NCI-H1105 treated with DMSO at 0.1 percent for 48 hours (cell line): ENCODE results near the gene P3H3.
A peak's percentile ranks its signal among the peaks of the same experiment; 100 is the strongest.

ENCODE experiments used
- DNase-seq: peaks from one replicate; lab custom pipeline; 2025; lab: John Stamatoyannopoulos, UW

P3H3 gene

DNA sequence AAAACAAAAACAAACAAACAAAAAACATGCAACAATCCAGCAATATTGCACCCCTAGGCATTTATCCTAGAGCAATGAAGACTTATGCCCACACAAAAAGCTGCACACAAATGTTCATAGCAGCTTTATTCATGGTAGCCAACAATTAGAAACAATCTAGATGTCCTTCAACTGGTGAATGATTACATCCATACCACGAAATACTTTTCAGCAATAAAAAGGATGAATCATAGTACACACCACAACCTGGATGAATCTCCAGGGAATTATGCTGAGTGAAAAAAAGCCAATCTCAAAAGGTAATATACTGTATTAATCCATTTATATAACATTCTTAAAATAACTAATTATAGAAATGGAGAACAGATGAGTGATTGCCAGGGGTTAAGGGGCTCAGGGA, 21.0 kb upstream of the P3H3 start:
- no peak for DNase-seq

DNA sequence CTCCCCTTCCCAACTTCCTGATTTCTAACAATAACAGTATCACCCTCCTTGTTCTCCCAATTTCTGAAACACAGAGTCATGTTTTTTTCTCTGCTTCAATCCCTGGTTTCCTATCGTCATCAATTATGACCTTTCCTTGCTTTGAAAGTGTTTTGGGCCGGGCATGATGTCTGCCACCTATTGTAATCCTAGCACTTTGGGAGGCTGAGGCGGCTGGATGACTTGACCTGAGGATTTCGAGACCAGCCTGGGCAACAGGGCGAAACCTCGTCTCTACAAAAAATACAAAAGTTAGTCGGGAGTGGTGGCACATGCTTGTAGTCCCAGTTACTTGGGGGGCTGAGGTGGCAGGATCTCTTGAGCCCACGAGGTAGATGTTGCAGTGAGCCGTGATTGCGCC, 19.2 kb upstream of the P3H3 start:
- DNase-seq = no peak

DNA sequence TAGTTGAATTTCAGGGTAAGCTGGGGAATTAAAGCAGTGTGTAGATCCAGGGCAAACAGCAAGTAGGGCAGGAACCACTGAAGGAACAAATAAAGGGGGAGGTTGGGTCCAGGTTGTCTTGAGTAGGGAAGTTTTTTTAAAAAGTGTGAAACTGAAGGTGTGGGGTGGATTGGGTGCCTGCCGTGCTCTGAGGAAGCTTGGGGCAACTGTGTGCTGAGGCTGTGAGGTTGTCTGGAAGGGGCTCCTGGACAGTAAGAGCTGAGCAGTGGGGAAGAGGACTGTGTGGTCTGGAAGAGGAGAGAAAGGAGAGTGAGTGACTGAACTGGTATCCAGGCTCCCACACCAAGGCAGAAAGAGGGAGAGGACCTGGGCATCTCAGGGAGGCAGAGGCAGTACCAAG, 17.4 kb upstream of the P3H3 start:
- no peak for DNase-seq

DNA sequence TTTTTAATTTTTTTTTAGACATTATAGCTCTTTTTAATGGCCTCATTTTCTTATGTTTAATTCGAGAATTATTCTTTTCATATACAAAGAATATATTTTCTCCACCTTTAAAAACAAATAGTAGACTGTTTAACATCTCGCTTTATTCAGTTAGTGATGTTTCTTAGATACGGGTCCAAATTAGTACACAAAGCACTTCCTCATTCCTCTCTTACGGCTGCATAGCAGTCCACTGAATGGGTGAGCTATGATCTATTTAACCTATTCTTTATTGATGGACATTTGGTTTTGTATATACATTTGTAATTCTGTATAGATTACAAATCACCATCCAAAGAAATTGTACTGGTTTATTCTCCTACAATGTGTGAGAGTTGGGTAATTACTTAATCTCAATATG, 14.8 kb upstream of the P3H3 start:
- DNase-seq = no peak

DNA sequence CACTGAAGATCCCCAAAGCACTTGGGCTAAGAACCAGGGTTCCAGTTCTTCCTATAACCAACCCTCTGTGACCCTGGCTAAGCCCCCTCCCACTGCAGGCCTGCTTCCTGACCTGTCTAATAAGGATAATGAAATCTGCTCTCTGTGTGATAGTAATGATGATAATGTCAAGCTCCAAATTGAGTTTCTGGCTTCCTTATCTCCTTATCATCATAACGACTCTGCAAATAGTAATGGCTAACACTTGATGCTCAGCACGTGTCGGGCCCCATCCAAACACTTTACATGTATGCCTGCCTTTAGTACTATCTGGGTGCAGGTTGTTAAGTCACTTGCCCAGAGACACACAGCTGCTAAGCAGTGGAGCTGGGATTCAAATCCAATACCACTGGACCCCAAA, 11.6 kb upstream of the P3H3 start:
- no peak for DNase-seq

DNA sequence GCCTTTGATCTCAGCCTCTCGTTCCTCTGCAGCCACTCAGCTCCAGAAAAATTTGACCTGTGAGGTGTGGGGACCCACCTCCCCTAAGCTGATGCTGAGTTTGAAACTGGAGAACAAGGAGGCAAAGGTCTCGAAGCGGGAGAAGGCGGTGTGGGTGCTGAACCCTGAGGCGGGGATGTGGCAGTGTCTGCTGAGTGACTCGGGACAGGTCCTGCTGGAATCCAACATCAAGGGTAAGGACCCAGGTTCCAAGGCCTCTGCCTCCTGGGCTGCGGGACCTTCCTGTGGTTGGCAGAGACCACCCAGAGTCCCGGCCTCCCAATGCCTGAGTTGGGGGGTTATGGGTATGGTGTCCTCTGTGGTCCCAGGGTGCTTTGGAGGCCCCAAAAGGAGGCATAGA, 11.1 kb upstream of the P3H3 start:
- no peak for DNase-seq

DNA sequence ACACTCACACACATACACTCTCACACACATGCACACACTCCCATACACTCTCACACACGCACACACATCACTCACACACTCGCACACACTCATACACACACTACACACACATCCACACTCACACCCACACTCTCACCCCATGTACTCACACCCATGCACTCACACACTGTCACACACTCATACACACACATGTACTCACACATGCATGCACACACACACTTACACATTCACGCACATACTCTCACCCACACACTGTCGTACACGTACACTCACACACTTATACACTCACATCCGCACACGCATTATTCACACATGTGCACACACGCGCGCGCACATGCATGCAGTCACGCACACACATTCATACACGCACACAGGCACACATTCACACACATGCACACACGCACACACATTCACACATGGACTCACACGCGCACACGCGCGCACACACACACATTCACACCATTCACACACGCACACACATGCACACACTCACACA, 10.5 kb upstream of the P3H3 start:
- no peak for DNase-seq

DNA sequence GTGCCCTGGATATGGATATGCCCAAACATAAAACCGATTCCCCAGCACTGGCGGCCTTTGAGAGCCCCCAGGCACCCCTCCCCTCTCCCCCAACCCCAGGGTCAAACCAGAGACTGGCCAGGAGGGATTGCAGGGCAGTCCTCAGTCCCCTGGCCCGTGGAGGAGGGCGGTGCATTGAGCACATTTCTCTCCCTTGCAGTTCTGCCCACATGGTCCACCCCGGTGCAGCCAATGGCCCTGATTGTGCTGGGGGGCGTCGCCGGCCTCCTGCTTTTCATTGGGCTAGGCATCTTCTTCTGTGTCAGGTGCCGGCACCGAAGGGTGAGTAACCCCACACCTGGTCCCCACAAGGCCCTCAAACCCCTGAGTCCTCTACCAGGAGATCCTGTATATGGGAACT, 10.0 kb upstream of the P3H3 start:
- no peak for DNase-seq

DNA sequence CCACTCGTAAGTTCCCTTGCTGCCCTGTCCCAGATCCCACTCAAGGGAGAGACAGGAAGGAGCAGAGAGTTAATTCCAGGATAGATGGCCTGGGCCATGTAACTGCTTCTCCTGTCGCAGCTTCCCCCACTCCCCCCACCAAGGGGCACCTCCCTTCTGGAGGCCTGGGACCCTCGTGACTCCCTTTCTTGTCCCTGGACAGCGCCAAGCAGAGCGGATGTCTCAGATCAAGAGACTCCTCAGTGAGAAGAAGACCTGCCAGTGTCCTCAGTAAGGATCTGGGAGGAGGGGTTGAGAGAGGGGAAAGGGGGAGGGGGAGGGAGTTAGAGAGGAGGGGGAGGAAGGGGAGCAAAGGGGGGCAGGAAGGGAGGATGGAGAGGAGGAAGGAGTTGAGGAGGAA, 9.6 kb upstream of the P3H3 start:
- DNase-seq = no peak

DNA sequence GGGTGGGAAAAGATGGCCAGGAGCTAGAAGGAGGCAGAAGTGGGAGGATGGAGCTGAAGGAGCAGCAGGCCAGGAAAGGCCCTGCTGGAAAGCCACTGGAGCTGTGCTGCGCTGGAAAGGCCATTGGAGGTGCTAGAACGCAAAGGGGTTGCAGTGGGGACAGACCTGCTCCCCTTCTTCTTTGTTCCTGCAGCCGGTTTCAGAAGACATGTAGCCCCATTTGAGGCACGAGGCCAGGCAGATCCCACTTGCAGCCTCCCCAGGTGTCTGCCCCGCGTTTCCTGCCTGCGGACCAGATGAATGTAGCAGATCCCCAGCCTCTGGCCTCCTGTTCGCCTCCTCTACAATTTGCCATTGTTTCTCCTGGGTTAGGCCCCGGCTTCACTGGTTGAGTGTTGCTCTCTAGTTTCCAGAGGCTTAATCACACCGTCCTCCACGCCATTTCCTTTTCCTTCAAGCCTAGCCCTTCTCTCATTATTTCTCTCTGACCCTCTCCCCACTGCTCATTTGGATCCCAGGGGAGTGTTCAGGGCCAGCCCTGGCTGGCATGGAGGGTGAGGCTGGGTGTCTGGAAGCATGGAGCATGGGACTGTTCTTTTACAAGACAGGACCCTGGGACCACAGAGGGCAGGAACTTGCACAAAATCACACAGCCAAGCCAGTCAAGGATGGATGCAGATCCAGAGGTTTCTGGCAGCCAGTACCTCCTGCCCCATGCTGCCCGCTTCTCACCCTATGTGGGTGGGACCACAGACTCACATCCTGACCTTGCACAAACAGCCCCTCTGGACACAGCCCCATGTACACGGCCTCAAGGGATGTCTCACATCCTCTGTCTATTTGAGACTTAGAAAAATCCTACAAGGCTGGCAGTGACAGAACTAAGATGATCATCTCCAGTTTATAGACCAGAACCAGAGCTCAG, 8.8 kb upstream of the P3H3 start:
- no peak for DNase-seq

DNA sequence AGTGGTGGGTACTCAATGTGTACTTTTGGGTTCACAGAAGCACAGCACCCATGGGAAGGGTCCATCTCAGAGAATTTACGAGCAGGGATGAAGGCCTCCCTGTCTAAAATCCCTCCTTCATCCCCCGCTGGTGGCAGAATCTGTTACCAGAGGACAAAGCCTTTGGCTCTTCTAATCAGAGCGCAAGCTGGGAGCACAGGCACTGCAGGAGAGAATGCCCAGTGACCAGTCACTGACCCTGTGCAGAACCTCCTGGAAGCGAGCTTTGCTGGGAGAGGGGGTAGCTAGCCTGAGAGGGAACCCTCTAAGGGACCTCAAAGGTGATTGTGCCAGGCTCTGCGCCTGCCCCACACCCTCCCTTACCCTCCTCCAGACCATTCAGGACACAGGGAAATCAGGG, 8.0 kb upstream of the P3H3 start:
- DNase-seq = no peak

DNA sequence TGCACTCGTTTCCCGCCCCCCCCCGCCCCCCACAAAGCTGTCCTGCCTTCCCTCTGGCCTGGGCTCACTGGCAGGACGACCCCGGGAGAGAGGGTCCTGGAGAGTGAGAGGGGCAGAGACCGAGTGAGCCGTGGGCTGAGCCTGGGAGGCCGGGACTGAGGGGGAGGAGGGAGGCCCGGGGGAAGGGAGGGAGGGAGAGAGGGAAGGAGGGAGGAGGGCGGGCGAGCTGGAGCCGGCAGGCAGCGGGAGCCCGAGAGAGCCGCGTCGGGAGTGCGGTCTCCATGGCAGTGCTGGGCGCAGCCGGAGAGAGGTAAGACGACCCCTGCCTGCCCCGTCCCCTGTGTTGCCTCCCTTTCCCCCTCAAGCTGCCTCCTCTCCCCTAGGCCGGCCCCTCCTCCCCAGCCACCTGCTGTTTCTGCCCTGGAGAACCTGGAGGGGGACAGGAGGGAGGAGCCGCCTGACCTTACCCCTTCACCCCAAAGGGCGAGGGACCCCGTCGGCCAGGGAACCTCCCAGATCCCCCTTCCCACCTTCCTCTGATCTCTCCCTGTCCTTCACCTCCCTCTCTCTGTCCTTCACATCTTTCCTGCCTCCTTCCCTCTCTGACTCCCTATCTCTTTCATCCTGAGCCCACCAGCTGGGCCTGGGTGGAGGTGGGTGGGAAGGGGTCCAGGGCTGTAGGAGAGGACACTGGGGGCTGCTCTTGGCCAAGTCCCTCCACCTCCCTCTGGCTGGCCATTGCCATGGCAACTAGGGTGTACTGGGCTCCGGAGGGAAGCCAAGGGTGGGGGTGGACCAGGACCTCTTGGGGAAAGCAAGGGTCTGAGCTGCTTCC, 6.4 kb upstream of the P3H3 start, which contains the start of gene GPR162:
Gene GPR162 (plus strand): TSS at position 231 of the 835 bp plus-strand sequence. CDS start 2,078 bp downstream, outside the sequence.
- DNase-seq = peak; percentile 70

DNA sequence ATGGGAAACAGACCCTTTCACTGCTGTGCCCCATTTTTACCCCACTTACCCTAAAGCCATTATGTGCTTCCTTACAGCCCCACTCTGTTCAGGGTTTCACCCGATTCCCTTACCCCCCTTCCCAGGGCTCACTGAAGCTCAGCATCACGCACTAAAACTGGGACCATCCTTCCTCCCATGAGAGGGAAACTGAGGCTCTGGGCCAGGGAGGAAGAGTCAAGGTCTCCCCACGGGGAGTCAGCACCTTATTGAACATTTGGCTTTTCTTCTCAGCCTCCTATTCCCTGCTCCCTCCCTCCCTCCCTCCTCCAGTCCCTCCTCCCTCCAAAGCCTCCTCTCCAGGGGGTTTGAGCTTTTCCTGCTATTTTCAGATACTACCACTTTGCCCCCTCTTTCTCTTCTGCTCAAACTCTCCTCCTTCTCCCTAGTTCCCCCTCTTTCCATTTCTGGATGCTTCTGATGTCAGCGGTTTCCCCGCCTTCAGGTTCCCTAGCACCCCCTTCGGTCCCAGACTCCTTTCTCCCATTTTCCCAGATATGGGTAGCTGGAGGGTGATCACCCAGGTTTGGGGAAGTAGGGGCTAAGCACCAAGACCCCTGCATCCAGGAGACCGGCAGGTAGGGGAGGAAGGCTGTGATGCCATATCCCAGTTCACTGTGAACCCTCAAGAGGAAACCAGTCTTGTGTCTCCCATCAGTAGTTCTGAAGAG, 5.6 kb upstream of the P3H3 start:
- no peak for DNase-seq

DNA sequence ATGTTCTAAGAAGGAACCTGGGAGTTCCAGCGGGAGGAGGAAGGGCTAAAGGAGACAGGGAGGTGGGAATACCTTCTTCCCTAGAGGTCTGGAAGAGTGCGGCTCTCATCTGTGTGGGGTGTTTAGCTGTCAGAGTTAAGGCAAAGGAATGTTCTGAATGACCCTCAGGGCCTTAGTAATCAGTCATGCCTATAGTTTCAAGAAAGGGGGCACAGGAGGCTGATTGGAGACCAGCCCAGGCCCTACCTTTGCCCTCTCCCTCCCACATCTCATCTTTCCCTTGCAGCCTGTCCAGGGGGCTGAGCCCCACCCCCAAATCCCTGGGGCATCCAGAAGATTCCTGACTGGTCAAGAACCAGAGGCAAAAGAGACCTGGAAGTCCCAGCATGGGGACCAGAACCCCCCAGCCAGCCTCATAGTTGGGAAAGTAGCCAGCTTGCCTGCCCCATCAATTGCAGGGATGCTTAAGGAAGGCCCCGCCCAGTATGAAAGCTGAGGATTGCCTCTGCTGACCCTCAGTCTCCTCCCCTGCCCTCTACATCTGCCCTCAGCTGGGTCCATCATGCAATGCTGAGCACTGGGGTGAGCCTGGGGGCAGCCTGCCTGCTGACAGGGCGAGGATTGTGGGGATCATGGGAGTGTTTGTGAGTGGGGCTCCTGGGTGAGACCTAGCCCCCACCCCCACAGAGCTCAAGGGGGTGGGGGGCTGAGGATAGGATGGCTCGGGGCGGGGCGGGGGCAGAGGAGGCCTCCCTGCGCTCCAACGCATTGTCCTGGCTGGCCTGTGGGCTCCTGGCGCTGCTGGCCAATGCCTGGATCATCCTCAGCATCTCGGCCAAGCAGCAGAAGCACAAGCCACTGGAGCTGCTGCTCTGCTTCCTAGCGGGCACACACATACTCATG, 4.8 kb upstream of the P3H3 start:
- no peak for DNase-seq

DNA sequence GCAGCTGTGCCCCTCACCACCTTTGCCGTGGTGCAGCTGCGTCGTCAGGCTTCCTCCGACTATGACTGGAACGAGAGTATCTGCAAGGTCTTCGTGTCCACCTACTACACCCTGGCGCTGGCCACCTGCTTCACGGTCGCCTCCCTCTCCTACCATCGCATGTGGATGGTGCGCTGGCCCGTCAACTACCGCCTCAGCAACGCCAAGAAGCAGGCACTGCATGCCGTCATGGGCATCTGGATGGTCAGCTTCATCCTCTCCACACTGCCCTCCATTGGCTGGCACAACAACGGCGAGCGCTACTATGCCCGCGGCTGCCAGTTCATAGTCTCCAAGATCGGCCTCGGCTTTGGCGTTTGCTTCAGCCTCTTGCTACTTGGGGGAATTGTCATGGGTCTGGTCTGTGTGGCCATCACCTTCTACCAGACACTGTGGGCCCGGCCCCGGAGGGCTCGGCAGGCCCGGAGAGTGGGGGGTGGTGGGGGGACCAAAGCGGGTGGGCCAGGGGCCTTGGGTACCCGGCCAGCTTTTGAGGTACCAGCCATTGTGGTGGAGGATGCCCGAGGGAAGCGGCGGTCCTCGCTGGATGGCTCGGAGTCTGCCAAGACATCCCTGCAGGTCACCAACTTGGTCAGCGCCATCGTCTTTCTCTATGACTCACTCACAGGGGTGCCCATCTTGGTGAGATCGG, 4.0 kb upstream of the P3H3 start:
- DNase-seq = no peak

DNA sequence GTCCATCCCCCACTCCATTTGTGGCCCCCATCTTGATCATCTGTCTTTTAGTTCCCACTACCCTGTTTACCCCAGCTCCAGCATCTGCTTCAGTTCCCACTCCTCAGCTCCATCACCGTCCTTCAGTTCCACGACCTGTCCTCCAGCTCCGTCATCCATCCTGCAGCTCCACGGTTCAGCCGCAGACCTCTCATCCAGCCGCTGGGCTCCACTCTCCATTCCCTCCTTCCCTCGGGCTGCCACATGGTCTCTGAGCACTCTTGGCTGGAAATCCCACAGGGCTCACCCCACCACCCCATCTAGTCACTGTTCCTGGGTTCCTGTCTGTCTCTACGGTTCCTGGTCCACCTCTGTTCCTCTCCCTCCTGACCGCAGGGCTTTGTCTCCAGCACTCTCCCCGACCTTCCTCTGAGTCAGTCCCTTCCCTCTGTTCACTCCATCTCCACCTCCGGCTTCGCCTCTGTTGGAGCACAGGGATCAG, 3.3 kb upstream of the P3H3 start:
- DNase-seq = no peak

DNA sequence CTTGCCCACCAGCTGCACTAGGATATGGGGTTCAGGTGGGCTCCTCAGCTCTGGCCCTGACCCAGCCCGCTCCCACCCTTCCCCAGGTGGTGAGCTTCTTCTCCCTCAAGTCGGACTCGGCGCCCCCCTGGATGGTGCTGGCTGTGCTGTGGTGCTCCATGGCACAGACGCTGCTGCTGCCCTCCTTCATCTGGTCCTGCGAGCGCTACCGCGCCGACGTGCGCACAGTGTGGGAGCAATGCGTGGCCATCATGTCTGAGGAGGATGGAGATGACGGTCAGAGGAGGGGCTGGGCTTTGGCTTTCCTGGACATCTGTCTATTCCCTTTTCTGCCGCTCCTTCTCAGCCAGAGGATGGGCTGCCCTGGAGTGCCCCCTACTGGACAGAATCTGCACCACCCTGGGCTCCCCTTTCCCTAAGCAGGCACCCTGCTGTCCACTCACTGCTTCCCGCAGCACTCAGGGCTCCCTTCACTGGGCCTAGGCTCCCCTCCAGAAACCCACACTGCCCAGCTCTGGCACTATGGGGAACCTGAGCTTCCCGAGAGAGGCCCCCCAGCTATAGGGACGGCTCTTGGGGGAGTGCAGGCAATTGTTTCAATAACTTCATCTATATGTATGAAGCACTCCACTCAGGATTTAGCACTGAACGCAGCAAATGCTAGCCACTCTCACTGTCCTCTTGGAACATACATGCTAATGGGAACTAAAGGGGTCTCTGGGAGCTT, 2.6 kb upstream of the P3H3 start:
- peak; percentile 58 for DNase-seq

DNA sequence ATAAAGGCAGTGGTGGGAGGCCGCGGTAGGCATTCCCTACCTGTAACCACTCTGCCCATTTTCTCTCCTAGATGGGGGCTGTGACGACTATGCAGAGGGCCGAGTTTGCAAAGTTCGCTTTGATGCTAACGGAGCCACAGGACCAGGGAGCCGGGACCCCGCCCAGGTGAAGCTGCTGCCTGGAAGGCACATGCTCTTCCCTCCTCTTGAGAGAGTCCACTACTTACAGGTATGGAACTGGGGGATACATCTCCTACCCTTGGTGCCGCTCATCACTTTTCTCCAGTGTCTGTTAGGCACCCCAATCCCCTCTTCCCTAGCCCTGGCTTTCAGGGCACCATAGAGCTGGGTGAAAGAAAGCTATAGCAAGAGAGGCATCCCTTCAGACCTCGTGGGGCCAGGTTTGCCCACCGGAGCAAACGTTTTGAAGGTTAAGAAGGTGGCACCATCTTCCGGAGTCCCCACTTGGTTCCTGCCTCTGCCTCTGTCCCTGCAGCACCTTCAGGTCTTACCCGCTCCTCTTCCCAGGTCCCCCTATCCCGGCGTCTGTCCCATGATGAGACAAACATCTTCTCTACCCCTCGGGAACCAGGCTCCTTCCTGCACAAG, 2.0 kb upstream of the P3H3 start:
- DNase-seq = no peak

DNA sequence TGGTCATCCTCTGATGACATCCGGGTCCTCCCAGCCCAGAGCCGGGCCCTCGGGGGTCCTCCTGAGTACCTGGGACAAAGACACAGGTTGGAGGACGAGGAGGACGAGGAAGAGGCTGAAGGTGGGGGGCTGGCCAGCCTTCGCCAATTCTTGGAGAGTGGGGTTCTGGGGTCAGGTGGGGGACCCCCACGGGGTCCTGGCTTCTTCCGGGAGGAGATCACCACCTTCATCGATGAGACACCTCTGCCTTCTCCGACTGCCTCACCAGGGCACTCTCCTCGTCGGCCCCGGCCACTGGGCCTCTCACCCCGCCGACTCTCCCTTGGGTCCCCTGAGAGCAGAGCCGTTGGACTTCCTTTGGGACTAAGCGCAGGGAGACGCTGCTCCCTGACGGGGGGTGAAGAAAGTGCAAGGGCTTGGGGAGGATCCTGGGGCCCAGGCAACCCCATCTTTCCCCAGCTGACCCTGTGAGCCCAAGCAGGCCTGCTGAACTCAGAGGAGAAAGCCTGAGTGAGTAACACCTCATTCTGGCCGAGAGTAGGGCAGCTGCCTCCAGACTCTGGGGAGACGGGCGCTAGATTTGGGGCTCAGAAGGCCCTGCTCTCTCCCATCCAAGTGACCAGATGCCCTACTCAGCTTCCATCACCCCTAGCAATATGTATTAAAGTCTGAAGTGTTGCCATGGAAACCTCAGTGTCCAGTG, 1.3 kb upstream of the P3H3 start:
- no peak for DNase-seq
